Measurements from ENCODE around the gene ELF1. TPM values are rescaled to one million over a fixed set of nuclear protein-coding genes. Genes with fewer than 3 reads are reported as not detected.

Gene ELF1
- total and polyA plus RNA-seq, 2 donors (not counting 3 experiments of a cell fraction or from before 2014, with no cell fraction given), result 31.8 to 61.2 TPM

- no peak overlapping the region for H3K27ac ChIP-seq (ENCODE audit: insufficient read depth, low read depth, low read length)
- dilution Hi-C loops (cut with MboI; ENCODE audit: extremely low pct_ligation_motif_present, low sequenced_read_pairs) (no loop called here), intact Hi-C loops (cut with micrococcal nuclease) (loop anchor here (2.0 kb wide), 1 partner anchor 35 kb away; no protein-coding TSS in a partner anchor)
- H3K4me1 ChIP-seq (ENCODE audit: control insufficient read depth, extremely low read depth, insufficient read depth, low read length), result peaks cover 3% of the 10 kb centered on the region
- peak overlapping the region in 2 of 3 experiments; percentile 19 to 91 for H3K4me3 ChIP-seq (replicated peaks in 1 of 3; ENCODE audit: insufficient read depth in 1 of 3, low read depth in 1 of 3, low read length in 3 of 3)
- no peaks in the 10 kb centered on the region for H3K27me3 ChIP-seq (ENCODE audit: control insufficient read depth in 2 of 2, insufficient read depth in 2 of 2, low read length in 2 of 2)
- POLR2A ChIA-PET, result no interaction called here
- H3K9me1 ChIP-seq (replicated peaks; ENCODE audit: control insufficient read depth, extremely low read depth, insufficient read depth, low read length), result no peaks in the 10 kb centered on the region
- CTCF ChIA-PET, result interaction anchor here (2.9 kb wide), 1 partner anchor 37 kb away, joined by 14 read pairs; no protein-coding TSS in a partner anchor
- H3K79me2 ChIP-seq (ENCODE audit: control insufficient read depth, insufficient read depth, low read length), result peaks cover 48% of the 10 kb centered on the region
- H3K36me3 ChIP-seq (ENCODE audit: control insufficient read depth in 2 of 2, extremely low read depth in 1 of 2, insufficient read depth in 2 of 2, low read length in 2 of 2), result no peaks in the 10 kb centered on the region
- no peak overlapping the region for H2AFZ ChIP-seq (ENCODE audit: low read depth, low read length)
- peak overlapping the region; percentile 88 for H3K4me2 ChIP-seq (ENCODE audit: insufficient read depth, low read length)
- BruUV-seq (replicated peaks), result no TSS peak
- H3K9me3 ChIP-seq (replicated peaks; ENCODE audit: control insufficient read depth, insufficient read depth, low read length), result no peaks in the 10 kb centered on the region
- DNase-seq (ENCODE audit: low read depth, low spot score), result peak; percentile 17
- H4K20me1 ChIP-seq (replicated peaks; ENCODE audit: control insufficient read depth, extremely low read depth, insufficient read depth, low read length), result no peaks in the 10 kb centered on the region
- TF ChIP-seq POLR2A (IDR thresholded peaks at IDR 0.05; ENCODE audit: low read depth, low read length) (no peak), MYC (IDR thresholded peaks at IDR 0.05; ENCODE audit: low read depth, low read length) (no peak), FOS (IDR thresholded peaks at IDR 0.05; ENCODE audit: borderline replicate concordance, insufficient read depth, low read length) (no peak)
- no peak for FAIRE-seq
- peak overlapping the region; percentile 93 for H3K9ac ChIP-seq (replicated peaks; ENCODE audit: extremely low read depth, insufficient read depth, low read length)
Observed at GRCh38 chr13:41017817-41018601, 1.1 kb downstream of the ELF1 start.

- peak overlapping the region; percentile 88 for H3K4me2 ChIP-seq (ENCODE audit: insufficient read depth, low read length)
- H3K9me1 ChIP-seq (replicated peaks; ENCODE audit: control insufficient read depth, extremely low read depth, insufficient read depth, low read length), result no peaks in the 10 kb centered on the region
- dilution Hi-C loops (cut with MboI; ENCODE audit: extremely low pct_ligation_motif_present, low sequenced_read_pairs) (no loop called here), intact Hi-C loops (cut with micrococcal nuclease) (no loop called here)
- H3K36me3 ChIP-seq (ENCODE audit: control insufficient read depth in 2 of 2, extremely low read depth in 1 of 2, insufficient read depth in 2 of 2, low read length in 2 of 2), result no peaks in the 10 kb centered on the region
- peak; percentile 13 for DNase-seq (ENCODE audit: low read depth, low spot score)
- no peak for FAIRE-seq
- H2AFZ ChIP-seq (ENCODE audit: low read depth, low read length), result no peak overlapping the region
- no peak overlapping the region for H3K27ac ChIP-seq (ENCODE audit: insufficient read depth, low read depth, low read length)
- no peak overlapping the region for H3K4me3 ChIP-seq (replicated peaks in 1 of 3; ENCODE audit: insufficient read depth in 1 of 3, low read depth in 1 of 3, low read length in 3 of 3)
- H3K9me3 ChIP-seq (replicated peaks; ENCODE audit: control insufficient read depth, insufficient read depth, low read length), result no peaks in the 10 kb centered on the region
- no peaks in the 10 kb centered on the region for H3K27me3 ChIP-seq (ENCODE audit: control insufficient read depth in 2 of 2, insufficient read depth in 2 of 2, low read length in 2 of 2)
- POLR2A ChIA-PET, result no interaction called here
- CTCF ChIA-PET, result no interaction called here
- no peaks in the 10 kb centered on the region for H4K20me1 ChIP-seq (replicated peaks; ENCODE audit: control insufficient read depth, extremely low read depth, insufficient read depth, low read length)
- H3K79me2 ChIP-seq (ENCODE audit: control insufficient read depth, insufficient read depth, low read length), result peaks cover 50% of the 10 kb centered on the region
- TF ChIP-seq JUN (IDR thresholded peaks at IDR 0.05; ENCODE audit: borderline replicate concordance, insufficient read depth, insufficient read length, low read depth), result no peak
- TF ChIP-seq POLR2AphosphoS5 (IDR thresholded peaks at IDR 0.05; ENCODE audit: insufficient read depth, low read depth, low read length), result no peak
- no peak for TF ChIP-seq MYC (IDR thresholded peaks at IDR 0.05; ENCODE audit: low read depth, low read length)
- TF ChIP-seq FOS (IDR thresholded peaks at IDR 0.05; ENCODE audit: borderline replicate concordance, insufficient read depth, low read length), result no peak
- TF ChIP-seq EZH2 (IDR thresholded peaks at IDR 0.05; ENCODE audit: borderline replicate concordance, low read depth, low read length, severe bottlenecking), result no peak
- no peak for TF ChIP-seq CTCF (IDR thresholded peaks at IDR 0.05; ENCODE audit: extremely low read depth in 1 of 2, insufficient read depth in 1 of 2, low read depth in 1 of 2, low read length in 2 of 2)
- TF ChIP-seq POLR2A (IDR thresholded peaks at IDR 0.05; ENCODE audit: low read depth, low read length), result no peak
- H3K4me1 ChIP-seq (ENCODE audit: control insufficient read depth, extremely low read depth, insufficient read depth, low read length), result peaks cover 3% of the 10 kb centered on the region
- H3K9ac ChIP-seq (replicated peaks; ENCODE audit: extremely low read depth, insufficient read depth, low read length), result no peak overlapping the region
- BruUV-seq (replicated peaks), result no TSS peak
Observed at GRCh38 chr13:41017159-41017558, 2.0 kb downstream of the ELF1 start.
